BE2C (cell line): ENCODE results near the gene PRR18.

ENCODE experiments used
- DNase-seq: peaks from one replicate; pipeline ENCODE4 v3.0.0-alpha.2; 2020
- H3K27me3 ChIP-seq: fragments of 250-450 bp; sonication (Bioruptor Pico); 2 replicates; pipeline ENCODE4 v1.5.1; 2020; ENCODE audit warnings: mild to moderate bottlenecking
- H3K36me3 ChIP-seq: fragments of 250-450 bp; sonication (Bioruptor Pico); 2 replicates; pipeline ENCODE4 v1.5.1; 2020; ENCODE audit warnings: mild to moderate bottlenecking
- H3K4me1 ChIP-seq: fragments of 250-450 bp; sonication (Bioruptor Pico); 2 replicates; pipeline ENCODE4 v1.5.1; 2020
- H3K4me3 ChIP-seq: 2 replicates; pipeline ENCODE4 v1.5.1; 2011; ENCODE audit warnings: low read depth, low read length
- H3K9me3 ChIP-seq: fragments of 250-450 bp; sonication (Bioruptor Pico); 2 replicates; pipeline ENCODE4 v1.5.1; 2020
- CTCF ChIP-seq: IDR thresholded peaks from 2 replicates; pipeline ENCODE4 v1.5.1; 2012; ENCODE audit warnings: mild to moderate bottlenecking, low read depth, low read length

The PRR18 gene

GRCh38 chr6:166257911-166258318 is 50.3 kb downstream of the PRR18 start:
- no peak for DNase-seq
- Histone ChIP-seq H3K4me3 (no peak overlapping the region), H3K4me1 (no peaks in the 10 kb centered on the region), H3K9me3 (no peaks in the 10 kb centered on the region), H3K27me3 (peaks cover 18% of the 10 kb centered on the region), H3K36me3 (no peaks in the 10 kb centered on the region)
- TF ChIP-seq CTCF, result no peak
